Measurements from ENCODE around the gene TRMT2A. TPM values are rescaled to one million over a fixed set of nuclear protein-coding genes. Genes with fewer than 3 reads are reported as not detected.

Gene TRMT2A
- total and polyA plus RNA-seq, 10 of the 15 experiments (the other 5 are each of a cell fraction or from before 2014, with no cell fraction given) = 0.29 to 97.0 (median 57.9) TPM

- TF ChIP-seq REST (IDR thresholded peaks at IDR 0.05; ENCODE audit: low read depth, low read length) = no peak
- TF ChIP-seq USF1 (IDR thresholded peaks at IDR 0.05; ENCODE audit: borderline replicate concordance, extremely low read length, insufficient read depth, low read depth, low read length) = no peak
- TF ChIP-seq GATAD2B (conservative IDR thresholded peaks at IDR 0.05; ENCODE audit: low read depth) = no peak
- no peak for TF ChIP-seq TBL1XR1 (IDR thresholded peaks at IDR 0.05; ENCODE audit: low read depth, low read length)
- TF ChIP-seq BACH1 (IDR thresholded peaks at IDR 0.05; ENCODE audit: borderline replicate concordance) = no peak
- no peak for TF ChIP-seq CEBPB (IDR thresholded peaks at IDR 0.05; ENCODE audit: borderline replicate concordance in 1 of 2, low read depth in 2 of 2, low read length in 2 of 2)
- TF ChIP-seq BMI1 (IDR thresholded peaks at IDR 0.05; ENCODE audit: borderline replicate concordance) = no peak
Observed at GRCh38 chr22:20165913-20166312, 48.9 kb upstream of the TRMT2A start (continued).

- BruUV-seq (replicated peaks) = no TSS peak
- ChIA-PET CTCF (no interaction called here), POLR2A (no interaction called here), SMC1A (ENCODE audit: uncharacterized antibody, unreplicated experiment) (no interaction called here), RAD21 (ENCODE audit: unreplicated experiment) (no interaction called here)
- intact Hi-C loops (cut with micrococcal nuclease; ENCODE audit: unreplicated experiment) (no loop called here), in situ Hi-C loops (cut with MboI) (no loop called here)
- H3K4me3 ChIP-seq = no peak overlapping the region
- H3K4me2 ChIP-seq (ENCODE audit: control insufficient read depth, insufficient read depth) = no peak overlapping the region
- H3K27me3 ChIP-seq (replicated peaks in 1 of 2; ENCODE audit: control insufficient read depth in 2 of 2, insufficient read depth in 2 of 2, low read length in 1 of 2) = no peaks in the 10 kb centered on the region
- no peaks in the 10 kb centered on the region for H3K9me3 ChIP-seq (replicated peaks; ENCODE audit: control insufficient read depth, insufficient read depth, low read length)
- no peak overlapping the region for H2AFZ ChIP-seq (ENCODE audit: control insufficient read depth, low read depth, low read length)
- no peak for FAIRE-seq
- no peak for ATAC-seq
- no peak overlapping the region for H3K27ac ChIP-seq (ENCODE audit: control insufficient read depth, insufficient read depth)
- no peaks in the 10 kb centered on the region for H3K4me1 ChIP-seq (ENCODE audit: control insufficient read depth, insufficient read depth, low read length)
- no peak for DNase-seq (ENCODE audit: low read depth, low spot score)
- H3K79me2 ChIP-seq (ENCODE audit: control insufficient read depth, insufficient read depth, low read length) = no peaks in the 10 kb centered on the region
- no peak overlapping the region for H3K9ac ChIP-seq (ENCODE audit: control insufficient read depth, insufficient read depth, low read length)
- H4K20me1 ChIP-seq (ENCODE audit: control insufficient read depth, insufficient read depth) = no peaks in the 10 kb centered on the region
- WGBS (ENCODE audit: insufficient coverage, insufficient replicate concordance, low lambda C conversion rate, missing lambda C conversion rate) = 45% methylated on average over 12 of the region's 12 CpGs
- TF ChIP-seq NRF1 (conservative IDR thresholded peaks at IDR 0.05; ENCODE audit: low read depth, low read length) (no peak), HSF1 (IDR thresholded peaks at IDR 0.05; ENCODE audit: low read depth, low read length) (no peak), SPI1 (IDR thresholded peaks at IDR 0.05; ENCODE audit: borderline replicate concordance, insufficient read depth, low read depth, low read length) (no peak), CREB1 (IDR thresholded peaks at IDR 0.05; ENCODE audit: low read depth) (no peak), CEBPZ (IDR thresholded peaks at IDR 0.05; ENCODE audit: low read depth, low read length) (no peak)
- H3K36me3 ChIP-seq (ENCODE audit: control insufficient read depth in 2 of 2, insufficient read depth in 2 of 2, low read length in 1 of 2) = no peaks in the 10 kb centered on the region
Observed at GRCh38 chr22:20165421-20165820, 48.4 kb upstream of the TRMT2A start.

Data from GM12878 (cell line).